GM12801 (cell line): ENCODE measurements around the gene DNMBP.

ENCODE experiments used
- TF ChIP-seq, protein P1 (sequence below): IDR thresholded peaks from one replicate; pipeline ENCODE4 v1.5.1; 2011; ENCODE audit warnings: control low read depth; ENCODE audit not compliant: insufficient read length; ENCODE audit errors: extremely low read depth

DNMBP gene

GRCh38 chr10:99945263-99945662 lies 64.5 kb downstream of the DNMBP start:
- TF ChIP-seq, protein P1, sequence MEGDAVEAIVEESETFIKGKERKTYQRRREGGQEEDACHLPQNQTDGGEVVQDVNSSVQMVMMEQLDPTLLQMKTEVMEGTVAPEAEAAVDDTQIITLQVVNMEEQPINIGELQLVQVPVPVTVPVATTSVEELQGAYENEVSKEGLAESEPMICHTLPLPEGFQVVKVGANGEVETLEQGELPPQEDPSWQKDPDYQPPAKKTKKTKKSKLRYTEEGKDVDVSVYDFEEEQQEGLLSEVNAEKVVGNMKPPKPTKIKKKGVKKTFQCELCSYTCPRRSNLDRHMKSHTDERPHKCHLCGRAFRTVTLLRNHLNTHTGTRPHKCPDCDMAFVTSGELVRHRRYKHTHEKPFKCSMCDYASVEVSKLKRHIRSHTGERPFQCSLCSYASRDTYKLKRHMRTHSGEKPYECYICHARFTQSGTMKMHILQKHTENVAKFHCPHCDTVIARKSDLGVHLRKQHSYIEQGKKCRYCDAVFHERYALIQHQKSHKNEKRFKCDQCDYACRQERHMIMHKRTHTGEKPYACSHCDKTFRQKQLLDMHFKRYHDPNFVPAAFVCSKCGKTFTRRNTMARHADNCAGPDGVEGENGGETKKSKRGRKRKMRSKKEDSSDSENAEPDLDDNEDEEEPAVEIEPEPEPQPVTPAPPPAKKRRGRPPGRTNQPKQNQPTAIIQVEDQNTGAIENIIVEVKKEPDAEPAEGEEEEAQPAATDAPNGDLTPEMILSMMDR: no peak

DNA sequence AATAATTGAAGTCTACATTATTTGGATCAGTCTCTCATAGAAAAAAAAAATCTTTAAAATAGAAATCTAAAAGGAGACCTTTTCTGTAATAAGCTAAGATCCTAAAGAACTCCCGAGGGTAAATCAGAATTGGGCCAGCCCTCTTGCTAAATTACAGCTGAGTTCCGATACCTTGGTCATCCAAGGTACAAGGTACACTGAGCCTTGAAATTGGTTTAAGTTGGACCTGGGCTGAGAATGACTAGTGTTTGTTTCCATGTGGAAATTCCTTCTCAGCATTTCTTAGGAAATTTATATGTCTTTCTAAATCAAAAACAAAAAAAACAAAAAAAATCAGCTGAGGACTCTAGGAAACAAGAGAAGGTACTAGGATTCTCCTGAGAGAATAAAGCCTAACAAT lies 64.9 kb downstream of the DNMBP start:
- TF ChIP-seq, protein P1: no peak

DNA sequence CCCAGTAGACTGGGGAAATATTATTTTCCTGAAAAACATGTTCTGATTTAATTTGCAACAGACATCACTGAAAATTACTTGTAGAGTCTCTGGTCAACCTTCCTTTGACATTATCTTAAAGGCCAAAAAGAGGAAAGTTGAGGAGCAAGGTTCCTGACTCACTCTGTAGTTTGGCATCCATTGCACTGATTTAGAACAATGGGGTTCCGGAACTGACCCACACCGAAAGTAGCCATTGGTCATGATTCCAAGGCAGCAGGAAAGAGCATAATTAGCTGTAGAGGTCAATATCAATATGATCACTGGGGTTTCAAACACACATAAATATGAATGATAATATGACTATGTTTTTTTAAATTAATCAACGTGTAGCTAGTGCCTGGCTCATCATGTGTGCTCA lies 65.8 kb downstream of the DNMBP start:
- TF ChIP-seq, protein P1: no peak

GRCh38 chr10:99941942-99942820 lies 67.6 kb downstream of the DNMBP start:
- TF ChIP-seq, protein P1: no peak

GRCh38 chr10:99938563-99938962 lies 71.2 kb downstream of the DNMBP start:
- TF ChIP-seq, protein P1: no peak

DNA sequence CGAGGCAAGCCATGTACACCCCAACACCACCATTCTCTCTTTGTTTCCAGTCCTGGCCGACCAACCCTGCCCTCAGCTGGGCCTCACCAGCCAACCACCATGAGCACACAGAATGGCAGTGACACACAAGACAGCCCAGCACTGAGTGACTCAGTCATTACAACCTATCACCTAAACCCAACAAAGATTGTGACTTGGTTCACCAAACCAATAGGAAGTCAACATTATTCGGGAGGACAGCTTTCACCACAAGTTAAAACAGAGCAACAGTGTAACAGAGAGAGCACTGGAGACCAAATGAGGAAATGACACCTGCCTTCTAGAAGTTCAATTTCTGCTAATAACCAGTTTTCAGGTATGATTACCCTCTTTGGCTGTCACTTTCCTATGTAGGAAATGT lies 72.1 kb downstream of the DNMBP start:
- TF ChIP-seq, protein P1: no peak

- TF ChIP-seq, protein P1: no peak
These were observed 78.8 kb downstream of the DNMBP start for GRCh38 chr10:99930731-99931550.
